Keratinocyte (primary cell): ENCODE results near the gene NDUFS7. TPM values are rescaled to one million over a fixed set of nuclear protein-coding genes. Genes with fewer than 3 reads are reported as not detected.

Source experiments
- DNase-seq: peaks from one replicate; pipeline ENCODE4 v3.0.0-alpha.2; 2011; ENCODE audit warnings: low read depth, missing footprints, low spot score
- FAIRE-seq: peaks from 2 replicates; lab custom pipeline; 2011; peaks lifted over from hg19 to GRCh38; lab: Jason Lieb, UNC
- H2AFZ ChIP-seq: 2 replicates; pipeline ENCODE4 v1.6.0; 2012; ENCODE audit warnings: low read length, control low read depth, inconsistent platforms; ENCODE audit not compliant: control insufficient read depth
- H3K27ac ChIP-seq: 2 replicates; pipeline ENCODE4 v1.5.1; 2011; ENCODE audit warnings: low read length; ENCODE audit not compliant: control insufficient read depth, insufficient read depth
- H3K27me3 ChIP-seq: 3 replicates; pipeline ENCODE4 v1.6.0; 2011; ENCODE audit warnings: low read length; ENCODE audit not compliant: control insufficient read depth, insufficient read depth; ENCODE audit errors: extremely low read depth
- H3K36me3 ChIP-seq, 2 experiments: 2 replicates in 1 of 2; 3 replicates in 1 of 2; pipeline ENCODE4 v1.5.1; 2011; ENCODE audit warnings: low read length in 2 of 2, mild to moderate bottlenecking in 1 of 2; ENCODE audit not compliant: control insufficient read depth in 2 of 2, insufficient read depth in 2 of 2; ENCODE audit errors: extremely low read depth in 1 of 2
- H3K4me1 ChIP-seq: 3 replicates; pipeline ENCODE4 v1.5.1; 2011; ENCODE audit warnings: low read length; ENCODE audit not compliant: control insufficient read depth, insufficient read depth; ENCODE audit errors: extremely low read depth
- H3K4me2 ChIP-seq: 3 replicates; pipeline ENCODE4 v1.6.0; 2011; ENCODE audit warnings: low read depth, low read length; ENCODE audit not compliant: control insufficient read depth, insufficient read depth; ENCODE audit errors: extremely low read depth
- H3K4me3 ChIP-seq, 3 experiments: fragments of 200-600 bp in 1 of 3; sonication (generic) in 1 of 3; 2 replicates in 2 of 3; 3 replicates in 1 of 3; pipeline ENCODE4 v1.5.1; 2011 to 2016; ENCODE audit warnings: low read length in 3 of 3, mild to moderate bottlenecking in 3 of 3, control low read depth in 2 of 3, inconsistent platforms in 1 of 3, low read depth in 1 of 3, mixed read lengths in 1 of 3, mixed run types in 1 of 3, moderate library complexity in 1 of 3; ENCODE audit not compliant: control insufficient read depth in 2 of 3, insufficient read depth in 2 of 3; ENCODE audit errors: extremely low read depth in 1 of 3
- H3K79me2 ChIP-seq: 2 replicates; pipeline ENCODE4 v1.6.0; 2012; ENCODE audit warnings: low read length; ENCODE audit not compliant: control insufficient read depth, insufficient read depth
- H3K9ac ChIP-seq: 3 replicates; pipeline ENCODE4 v1.6.0; 2011; ENCODE audit warnings: low read length; ENCODE audit not compliant: control insufficient read depth, insufficient read depth; ENCODE audit errors: extremely low read depth
- H3K9me1 ChIP-seq: 3 replicates; pipeline ENCODE4 v1.6.0; 2011; ENCODE audit warnings: low read length; ENCODE audit not compliant: control insufficient read depth, insufficient read depth; ENCODE audit errors: extremely low read depth
- H3K9me3 ChIP-seq: 2 replicates; pipeline ENCODE4 v1.5.1; 2012; ENCODE audit warnings: low read depth, low read length; ENCODE audit not compliant: control insufficient read depth
- H4K20me1 ChIP-seq: 3 replicates; pipeline ENCODE4 v1.6.0; 2011; ENCODE audit warnings: low read length; ENCODE audit not compliant: control insufficient read depth, insufficient read depth; ENCODE audit errors: extremely low read depth
- CTCF ChIP-seq, 3 experiments: IDR thresholded peaks in 1 of 3; conservative IDR thresholded peaks in 1 of 3; optimal IDR thresholded peaks in 1 of 3; 2 replicates in 2 of 3; 3 replicates in 1 of 3; pipeline versions ENCODE3 to v1.5.1; 2011; ENCODE audit warnings: low read length in 3 of 3, mild to moderate bottlenecking in 3 of 3, moderate library complexity in 2 of 3, control low read depth in 1 of 3, inconsistent platforms in 1 of 3; ENCODE audit not compliant: insufficient read depth in 2 of 3; ENCODE audit errors: extremely low read depth in 1 of 3
- EZH2 ChIP-seq: IDR thresholded peaks from one replicate; pipeline ENCODE4 v1.6.1; 2012; ENCODE audit warnings: inconsistent platforms, mild to moderate bottlenecking, low read length, moderate library complexity
- dilution Hi-C: fragments of 300-500 bp; cut with MboI; formaldehyde crosslinking; loops from one replicate; pipeline ENCODE4 v1.7.0; 2020; ENCODE audit warnings: low sequenced_read_pairs; ENCODE audit not compliant: extremely low pct_ligation_motif_present
- polyA plus RNA-seq, 5 experiments: library from polyadenylated mRNA; depleted of rRNA in 3 of 5; stranded (reverse) in 3 of 5; stranded (forward) in 1 of 5; unstranded in 1 of 5; fragments of >200 nt; gene quantifications; 1 replicate in 1 of 5; 2 replicates in 3 of 5; 3 replicates in 1 of 5; pipeline versions ENCODE4 v1.2.1 to v1.2.3, GENCODE V29; 2011 to 2012; ENCODE audit warnings: missing spikeins in 2 of 5, low read depth in 1 of 5, low replicate concordance in 1 of 5

The NDUFS7 gene
- polyA plus RNA-seq, 1 donor (not counting 4 experiments of a cell fraction or from before 2014, with no cell fraction given): 23.2 TPM

DNA sequence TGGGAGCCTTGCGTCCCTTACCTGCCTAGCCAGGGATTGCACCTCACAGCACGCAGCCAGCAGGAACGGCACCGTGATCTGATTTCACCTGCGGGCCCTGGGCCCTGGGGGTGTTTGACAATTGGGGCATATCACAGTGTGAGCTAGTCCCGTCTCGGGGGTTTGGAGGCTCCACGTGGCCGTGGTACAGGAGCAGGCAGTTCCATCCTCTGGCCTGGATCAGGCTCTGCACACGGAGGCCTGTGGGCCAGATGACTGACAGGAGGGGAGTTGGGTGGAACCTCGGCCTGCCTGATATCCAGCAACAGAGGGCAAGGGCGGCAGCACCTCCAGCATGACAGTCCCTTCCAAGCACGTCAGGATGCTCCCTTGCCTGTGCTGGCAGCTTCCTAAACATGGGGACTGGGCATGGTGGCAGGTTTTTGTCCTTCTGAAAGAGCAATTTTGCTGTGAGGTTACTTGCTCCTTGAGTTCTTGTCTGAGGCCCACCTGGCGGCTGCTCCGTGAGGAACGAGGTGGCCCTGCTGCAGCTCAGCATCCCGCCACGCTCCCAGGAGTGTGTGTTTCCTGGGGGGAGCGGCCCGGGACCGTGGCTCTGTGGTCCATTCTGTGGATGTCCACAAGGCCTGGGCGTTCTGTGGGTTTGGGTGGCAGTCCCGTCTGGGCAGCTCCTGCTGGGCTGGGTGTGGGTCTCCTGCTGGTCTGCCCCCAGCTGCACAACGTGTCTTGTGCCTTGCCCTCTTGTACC, 48.2 kb downstream of the NDUFS7 start:
- TF ChIP-seq CTCF (optimal IDR thresholded peaks at IDR 0.05 in 1 of 3, IDR thresholded peaks at IDR 0.05 in 1 of 3, conservative IDR thresholded peaks at IDR 0.05 in 1 of 3; ENCODE audit: extremely low read depth in 1 of 3, insufficient read depth in 2 of 3, low read length in 3 of 3) (no peak), EZH2 (no peak)
- DNase-seq: no peak
- dilution Hi-C loops: no loop called here
- no peaks in the 10 kb centered on the region for H3K9me1 ChIP-seq
- no peaks in the 10 kb centered on the region for H3K27me3 ChIP-seq
- no peak overlapping the region for H3K4me3 ChIP-seq
- no peak overlapping the region for H3K4me2 ChIP-seq
- peaks cover 39 to 51% of the 10 kb centered on the region in 2 experiments for H3K36me3 ChIP-seq
- FAIRE-seq: no peak
- H3K4me1 ChIP-seq: no peaks in the 10 kb centered on the region
- H3K27ac ChIP-seq: no peak overlapping the region
- no peak overlapping the region for H3K9ac ChIP-seq
- H3K79me2 ChIP-seq: peaks cover 26% of the 10 kb centered on the region
- no peaks in the 10 kb centered on the region for H4K20me1 ChIP-seq
- no peak overlapping the region for H2AFZ ChIP-seq
- H3K9me3 ChIP-seq: no peaks in the 10 kb centered on the region

- dilution Hi-C loops: no loop called here
- no peak overlapping the region for H3K4me3 ChIP-seq
Measured at GRCh38 chr19:1432507-1432887, 48.8 kb downstream of the NDUFS7 start.

More at GRCh38 chr19:1432507-1432887, 48.8 kb downstream of the NDUFS7 start:
- DNase-seq: no peak
- Histone ChIP-seq H3K4me2 (no peak overlapping the region), H3K36me3 (peaks cover 35 to 45% of the 10 kb centered on the region in 2 experiments), H4K20me1 (no peaks in the 10 kb centered on the region), H3K9ac (no peak overlapping the region), H3K27me3 (no peaks in the 10 kb centered on the region), H3K9me3 (no peaks in the 10 kb centered on the region), H3K79me2 (peaks cover 22% of the 10 kb centered on the region), H3K27ac (no peak overlapping the region), H3K4me1 (no peaks in the 10 kb centered on the region), H3K9me1 (no peaks in the 10 kb centered on the region), H2AFZ (no peak overlapping the region)
- no peak for FAIRE-seq
- TF ChIP-seq EZH2: no peak
- TF ChIP-seq CTCF (optimal IDR thresholded peaks at IDR 0.05 in 1 of 3, IDR thresholded peaks at IDR 0.05 in 1 of 3, conservative IDR thresholded peaks at IDR 0.05 in 1 of 3; ENCODE audit: extremely low read depth in 1 of 3, insufficient read depth in 2 of 3, low read length in 3 of 3): no peak
